B cell (primary cell): Measurements from ENCODE around the gene AP4S1. TPM values are rescaled to one million over a fixed set of nuclear protein-coding genes. Genes with fewer than 3 reads are reported as not detected.

Experiments used
- ATAC-seq: fragments of 200-7000 bp; cut with Tn5 transposase; one replicate; pipeline ENCODE4 v1.10.0; 2021; ENCODE audit warnings: low read depth, mild to moderate bottlenecking, moderate number of reproducible peaks, moderate library complexity
- CTCF ChIA-PET: fragments of 350-600 bp; sonication (Branson Sonifier 250); formaldehyde crosslinking; loops from one replicate; lab custom pipeline; 2021; ENCODE audit warnings: antibody characterized with exemption, inconsistent platforms; lab: Charles Lee
- POLR2A ChIA-PET: fragments of 350-600 bp; sonication (Branson Sonifier 250); formaldehyde crosslinking; loops from one replicate; lab custom pipeline; 2021; ENCODE audit warnings: antibody characterized with exemption; lab: Charles Lee
- DNase-seq: peaks from one replicate; pipeline ENCODE4 v3.0.0; 2013
- H2AFZ ChIP-seq: 2 replicates; pipeline ENCODE4 v1.6.1; 2012; ENCODE audit warnings: mild to moderate bottlenecking, low read depth, low read length; ENCODE audit not compliant: insufficient read depth, poor library complexity, severe bottlenecking
- H3K27ac ChIP-seq, 2 donors: 1 replicate in 1 of 2; 2 replicates in 1 of 2; pipeline ENCODE4 v1.5.1; 2012 to 2013; ENCODE audit warnings: low read length in 2 of 2, mild to moderate bottlenecking in 2 of 2, moderate library complexity in 1 of 2
- H3K27me3 ChIP-seq, 4 experiments: fragments of 200-600 bp in 1 of 4; sonication (generic) in 1 of 4; replicated peaks in 1 of 4; 1 replicate in 2 of 4; 2 replicates in 2 of 4; pipeline versions ENCODE4 v1.6.1 to v1.7.0; 2013 to 2016; ENCODE audit warnings: low read length in 3 of 4, mild to moderate bottlenecking in 2 of 4, mixed read lengths in 1 of 4, moderate library complexity in 1 of 4; ENCODE audit not compliant: insufficient read depth in 4 of 4, control insufficient read depth in 3 of 4; ENCODE audit errors: control extremely low read depth in 1 of 4
- H3K36me3 ChIP-seq, 2 experiments: replicated peaks in 1 of 2; 1 replicate in 1 of 2; 2 replicates in 1 of 2; pipeline versions ENCODE4 v1.6.1 to v1.7.1; 2013; ENCODE audit warnings: low read length in 1 of 2; ENCODE audit not compliant: insufficient read depth in 2 of 2, control insufficient read depth in 1 of 2; ENCODE audit errors: control extremely low read depth in 1 of 2, extremely low read depth in 1 of 2
- H3K4me1 ChIP-seq, 2 donors: fragments of 200-600 bp in 1 of 2; sonication (generic) in 1 of 2; 1 replicate in 1 of 2; 2 replicates in 1 of 2; pipeline versions ENCODE4 v1.5.1 to v1.6.1; 2013 to 2017; ENCODE audit warnings: low read length in 2 of 2; ENCODE audit not compliant: control insufficient read depth in 2 of 2, insufficient read depth in 2 of 2
- H3K4me2 ChIP-seq: replicated peaks from 2 replicates; pipeline ENCODE3; 2012; ENCODE audit warnings: mild to moderate bottlenecking, low read depth, low read length; ENCODE audit not compliant: poor library complexity, severe bottlenecking
- H3K4me3 ChIP-seq, 5 experiments: fragments of 200-600 bp in 1 of 5; sonication (generic) in 1 of 5; 1 replicate in 3 of 5; 2 replicates in 2 of 5; pipeline versions ENCODE4 v1.5.1 to v1.7.0; 2011 to 2016; ENCODE audit warnings: low read length in 4 of 5, mild to moderate bottlenecking in 4 of 5, low read depth in 2 of 5, control low read depth in 1 of 5, moderate library complexity in 1 of 5; ENCODE audit not compliant: insufficient read depth in 1 of 5; ENCODE audit errors: control extremely low read depth in 1 of 5, extremely low read depth in 1 of 5
- H3K79me2 ChIP-seq: fragments of 200-600 bp; sonication (generic); one replicate; pipeline ENCODE4 v1.6.0; 2016; ENCODE audit warnings: low read length; ENCODE audit not compliant: control insufficient read depth, insufficient read depth
- H3K9ac ChIP-seq: fragments of 200-600 bp; sonication (generic); 2 replicates; pipeline ENCODE4 v1.6.1; 2017; ENCODE audit warnings: mild to moderate bottlenecking, low read length, moderate library complexity
- H3K9me3 ChIP-seq, 3 donors: one replicate each; pipeline versions ENCODE4 v1.6.1 to v1.7.1; 2013; ENCODE audit warnings: low read length in 2 of 3; ENCODE audit not compliant: control insufficient read depth in 2 of 3, insufficient read depth in 1 of 3; ENCODE audit errors: control extremely low read depth in 1 of 3
- H4K20me1 ChIP-seq: 2 replicates; pipeline ENCODE4 v1.6.0; 2012; ENCODE audit warnings: mild to moderate bottlenecking, low read length; ENCODE audit not compliant: insufficient read depth, control insufficient read depth, poor library complexity, severe bottlenecking
- H3K27ac Mint-ChIP-seq: one replicate; pipeline ENCODE4 v1.8.0; 2021; ENCODE audit warnings: mixed read lengths
- H3K27me3 Mint-ChIP-seq: one replicate; pipeline ENCODE4 v1.8.0; 2021; ENCODE audit warnings: mixed read lengths
- H3K4me1 Mint-ChIP-seq: one replicate; pipeline ENCODE4 v1.8.0; 2021; ENCODE audit warnings: mixed read lengths
- H3K4me3 Mint-ChIP-seq: one replicate; pipeline ENCODE4 v1.8.0; 2021; ENCODE audit warnings: mixed read lengths
- H3K9me3 Mint-ChIP-seq: one replicate; pipeline ENCODE4 v1.8.0; 2022; ENCODE audit warnings: mixed read lengths; ENCODE audit not compliant: insufficient read depth
- EZH2 ChIP-seq: IDR thresholded peaks from 2 replicates; pipeline ENCODE4 v1.6.1; 2012; ENCODE audit warnings: borderline replicate concordance, low read depth, mild to moderate bottlenecking, moderate library complexity, low read length; ENCODE audit not compliant: insufficient read depth, poor library complexity, severe bottlenecking
- WGBS: methylation state at CpG from one replicate; pipeline ENCODE4 v1.1.5; 2013; ENCODE audit warnings: missing lambda C conversion rate; ENCODE audit not compliant: insufficient coverage; 5-methylcytosine and 5-hydroxymethylcytosine counted together
- intact Hi-C: fragments of 100-400 bp; cut with micrococcal nuclease; formaldehyde crosslinking; loops from one replicate; pipeline ENCODE4 v1.10.0; 2022
- polyA plus RNA-seq: library from polyadenylated mRNA; depleted of rRNA; stranded (reverse); fragments of >200 nt; gene quantifications from 2 replicates; pipeline ENCODE4 v1.2.3, GENCODE V29; 2012
- total RNA-seq, 2 donors: library from RNA; stranded (reverse); fragments of 120-200 nt in 1 of 2; gene quantifications; 1 replicate in 1 of 2; 2 replicates in 1 of 2; pipeline versions ENCODE4 v1.2.3 to v1.2.4, GENCODE V29; 2013 to 2022
- TF ChIP-seq, protein P1 (sequence below): fragments of 200-600 bp; IDR thresholded peaks from one replicate; pipeline ENCODE4 v1.8.0; 2022; ENCODE audit warnings: antibody characterized with exemption, mild to moderate bottlenecking

Gene AP4S1
- total and polyA plus RNA-seq, 2 donors (not counting 1 experiment from before 2014, with no cell fraction given) = 3.4 to 15.9 TPM

DNA sequence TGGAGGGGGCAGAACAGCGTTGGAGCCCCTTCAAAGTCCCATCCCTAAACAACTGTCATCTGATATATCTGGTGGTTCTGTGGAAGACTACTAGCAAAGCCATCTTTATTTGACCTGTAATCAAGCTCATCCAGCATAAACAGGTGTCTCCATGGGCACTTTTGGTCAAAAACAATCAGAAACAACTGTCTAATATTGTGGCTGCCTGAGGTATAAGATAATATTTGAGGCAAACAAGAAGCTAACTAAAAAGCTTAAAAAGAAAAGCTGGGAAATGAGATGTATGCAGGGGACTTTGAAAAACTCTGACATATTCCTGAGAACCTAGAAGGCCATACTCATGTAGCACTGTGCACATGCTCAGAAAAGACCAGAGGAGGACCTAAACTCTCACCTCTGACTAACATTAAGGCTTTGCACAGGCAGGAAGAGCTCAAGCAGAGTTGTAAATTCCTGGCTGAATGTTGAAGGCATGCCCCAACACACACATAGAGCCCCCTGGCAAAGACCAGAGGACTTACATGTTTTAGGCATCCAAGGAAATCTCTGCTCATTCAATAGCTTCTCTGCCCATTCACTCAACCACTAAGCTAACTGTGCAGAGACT, 27.2 kb upstream of the AP4S1 start:
- peaks cover 12 to 21% (median 15%) of the 10 kb centered on the region in 3 donors for H3K9me3 ChIP-seq
- peaks cover 0 to 9% of the 10 kb centered on the region in 2 experiments for H3K36me3 ChIP-seq
- ATAC-seq (no peak), DNase-seq (no peak)
- no peak overlapping the region for H3K27ac Mint-ChIP-seq
- no peaks in the 10 kb centered on the region for H3K27me3 ChIP-seq
- H4K20me1 ChIP-seq = peaks cover 46% of the 10 kb centered on the region
- no peaks in the 10 kb centered on the region for H3K27me3 Mint-ChIP-seq
- no peak for TF ChIP-seq EZH2
- TF ChIP-seq, protein P1, sequence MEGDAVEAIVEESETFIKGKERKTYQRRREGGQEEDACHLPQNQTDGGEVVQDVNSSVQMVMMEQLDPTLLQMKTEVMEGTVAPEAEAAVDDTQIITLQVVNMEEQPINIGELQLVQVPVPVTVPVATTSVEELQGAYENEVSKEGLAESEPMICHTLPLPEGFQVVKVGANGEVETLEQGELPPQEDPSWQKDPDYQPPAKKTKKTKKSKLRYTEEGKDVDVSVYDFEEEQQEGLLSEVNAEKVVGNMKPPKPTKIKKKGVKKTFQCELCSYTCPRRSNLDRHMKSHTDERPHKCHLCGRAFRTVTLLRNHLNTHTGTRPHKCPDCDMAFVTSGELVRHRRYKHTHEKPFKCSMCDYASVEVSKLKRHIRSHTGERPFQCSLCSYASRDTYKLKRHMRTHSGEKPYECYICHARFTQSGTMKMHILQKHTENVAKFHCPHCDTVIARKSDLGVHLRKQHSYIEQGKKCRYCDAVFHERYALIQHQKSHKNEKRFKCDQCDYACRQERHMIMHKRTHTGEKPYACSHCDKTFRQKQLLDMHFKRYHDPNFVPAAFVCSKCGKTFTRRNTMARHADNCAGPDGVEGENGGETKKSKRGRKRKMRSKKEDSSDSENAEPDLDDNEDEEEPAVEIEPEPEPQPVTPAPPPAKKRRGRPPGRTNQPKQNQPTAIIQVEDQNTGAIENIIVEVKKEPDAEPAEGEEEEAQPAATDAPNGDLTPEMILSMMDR = no peak
- H3K4me1 Mint-ChIP-seq = peaks cover 26% of the 10 kb centered on the region
- POLR2A ChIA-PET = no interaction called here
- intact Hi-C loops = no loop called here
- H3K4me1 ChIP-seq = no peaks in the 10 kb centered on the region
- WGBS = no CpG with 5 or more reads among the region's 1 CpG
- no peak overlapping the region for H3K9ac ChIP-seq
- H3K4me2 ChIP-seq = no peak overlapping the region
- H2AFZ ChIP-seq = no peak overlapping the region
- no peak overlapping the region for H3K4me3 Mint-ChIP-seq
- no peak overlapping the region for H3K27ac ChIP-seq
- CTCF ChIA-PET = no interaction called here
- peaks cover 6% of the 10 kb centered on the region for H3K9me3 Mint-ChIP-seq
- H3K79me2 ChIP-seq = peaks cover 93% of the 10 kb centered on the region
- no peak overlapping the region for H3K4me3 ChIP-seq

DNA sequence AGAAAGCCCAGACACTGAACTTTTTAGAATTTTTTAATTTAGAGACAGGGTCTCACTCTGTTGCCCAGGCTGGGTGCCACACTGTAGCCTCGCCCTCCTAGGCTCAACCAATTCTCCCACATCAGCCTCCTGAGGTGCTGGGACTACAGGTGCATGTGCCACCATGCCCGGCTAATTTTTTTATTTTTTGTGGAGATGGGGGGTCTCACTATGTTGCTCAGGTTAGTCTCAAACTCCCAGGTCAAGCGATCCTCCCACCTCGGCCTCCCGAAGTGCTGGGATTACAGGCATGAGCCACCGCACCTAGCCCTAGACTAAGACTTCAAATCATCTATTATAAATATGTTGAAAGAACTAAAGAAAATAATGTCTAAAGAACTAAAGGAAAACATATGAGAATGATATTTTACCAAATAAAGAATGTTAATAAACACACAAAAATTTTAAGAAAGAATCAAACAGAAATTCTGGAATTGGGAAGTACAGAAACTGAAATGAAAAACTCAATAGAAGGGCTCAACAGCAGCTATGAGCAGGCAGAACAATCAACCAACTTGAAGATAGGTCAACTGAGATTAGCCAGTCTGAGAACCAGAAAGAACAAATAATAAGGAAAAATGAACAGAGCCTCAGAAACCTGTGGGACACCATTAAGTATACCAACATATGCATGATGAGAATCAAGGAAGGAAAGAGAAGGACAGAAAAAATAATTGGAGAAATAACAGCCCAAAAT, 26.2 kb upstream of the AP4S1 start:
- H3K27me3 Mint-ChIP-seq = no peaks in the 10 kb centered on the region
- Histone ChIP-seq H3K27me3 (no peaks in the 10 kb centered on the region), H3K9me3 (peaks cover 12 to 21% (median 15%) of the 10 kb centered on the region in 3 donors), H3K36me3 (peaks cover 0 to 9% of the 10 kb centered on the region in 2 experiments), H3K27ac (no peak overlapping the region), H3K9ac (no peak overlapping the region), H2AFZ (no peak overlapping the region), H3K4me3 (no peak overlapping the region), H3K79me2 (peaks cover 94% of the 10 kb centered on the region), H4K20me1 (peaks cover 42% of the 10 kb centered on the region), H3K4me2 (no peak overlapping the region), H3K4me1 (no peaks in the 10 kb centered on the region)
- DNase-seq (no peak), ATAC-seq (no peak)
- peaks cover 28% of the 10 kb centered on the region for H3K4me1 Mint-ChIP-seq
- ChIA-PET POLR2A (no interaction called here), CTCF (no interaction called here)
- intact Hi-C loops = no loop called here
- H3K27ac Mint-ChIP-seq = no peak overlapping the region
- H3K9me3 Mint-ChIP-seq = peaks cover 6% of the 10 kb centered on the region
- WGBS = 100% methylated on average over 1 of the region's 6 CpGs
- TF ChIP-seq EZH2 = no peak
- TF ChIP-seq, protein P1 = no peak
- no peak overlapping the region for H3K4me3 Mint-ChIP-seq
